Hepatocyte (in vitro differentiated cells): ENCODE data around the gene GPR3. TPM values are rescaled to one million over a fixed set of nuclear protein-coding genes. Genes with fewer than 3 reads are reported as not detected.

Source experiments
- DNase-seq: peaks from one replicate; pipeline ENCODE4 v3.0.0-alpha.2; 2016; ENCODE audit warnings: low spot score
- H2AFZ ChIP-seq: fragments of 200-600 bp; sonication (generic); 2 replicates; pipeline ENCODE4 v1.6.0; 2016; ENCODE audit warnings: antibody characterized with exemption, mild to moderate bottlenecking
- H3K27ac ChIP-seq: fragments of 200-600 bp; sonication (generic); 2 replicates; pipeline ENCODE4 v1.5.1; 2016; ENCODE audit warnings: mild to moderate bottlenecking
- H3K27me3 ChIP-seq: fragments of 200-600 bp; sonication (generic); 2 replicates; pipeline ENCODE4 v1.6.1; 2016
- H3K36me3 ChIP-seq: fragments of 200-600 bp; sonication (generic); replicated peaks from 2 replicates; pipeline ENCODE4 v1.5.1; 2016; ENCODE audit warnings: low read depth; ENCODE audit not compliant: insufficient read depth
- H3K4me1 ChIP-seq: fragments of 200-600 bp; sonication (generic); 2 replicates; pipeline ENCODE4 v1.5.1; 2016; ENCODE audit warnings: mild to moderate bottlenecking, moderate library complexity; ENCODE audit not compliant: insufficient read depth
- H3K4me2 ChIP-seq: fragments of 200-600 bp; sonication (generic); 2 replicates; pipeline ENCODE4 v1.6.0; 2016
- H3K4me3 ChIP-seq: fragments of 200-600 bp; sonication (generic); 2 replicates; pipeline ENCODE4 v1.5.1; 2016; ENCODE audit warnings: mild to moderate bottlenecking
- H3K79me2 ChIP-seq: fragments of 200-600 bp; sonication (generic); 2 replicates; pipeline ENCODE4 v1.6.0; 2017; ENCODE audit warnings: mild to moderate bottlenecking
- H3K9me2 ChIP-seq: fragments of 200-600 bp; sonication (generic); replicated peaks from 2 replicates; pipeline ENCODE4 v1.6.0; 2017; ENCODE audit warnings: mild to moderate bottlenecking; ENCODE audit not compliant: insufficient read depth
- H3K9me3 ChIP-seq: fragments of 200-600 bp; sonication (generic); 2 replicates; pipeline ENCODE4 v1.5.1; 2016; ENCODE audit warnings: low read depth, mild to moderate bottlenecking
- H4K20me1 ChIP-seq: fragments of 200-600 bp; sonication (generic); 2 replicates; pipeline ENCODE4 v1.6.0; 2016; ENCODE audit warnings: mild to moderate bottlenecking; ENCODE audit not compliant: insufficient read depth, poor library complexity, severe bottlenecking
- EZH2 ChIP-seq: fragments of 200-600 bp; sonication (generic); IDR thresholded peaks from 2 replicates; pipeline ENCODE4 v1.6.1; 2016; ENCODE audit warnings: antibody characterized with exemption, mild to moderate bottlenecking, borderline replicate concordance
- EZH2phosphoT487 ChIP-seq: fragments of 200-600 bp; sonication (generic); IDR thresholded peaks from one replicate; pipeline ENCODE4 v1.6.1; 2018; ENCODE audit warnings: antibody characterized with exemption, mild to moderate bottlenecking, low read depth, moderate library complexity; ENCODE audit not compliant: unreplicated experiment, severe bottlenecking
- WGBS: methylation state at CpG from one replicate; pipeline ENCODE4 v1.1.6; 2016; ENCODE audit warnings: low lambda C conversion rate; ENCODE audit errors: missing lambda C conversion rate; 5-methylcytosine and 5-hydroxymethylcytosine counted together
- polyA plus RNA-seq: library from polyadenylated mRNA; unstranded; fragments of >200 nt; fragmentation: Nextera tagmentation; extraction: Ambion mirVana; gene quantifications from 2 replicates; pipeline ENCODE4 v1.2.1, GENCODE V29; 2016
- total RNA-seq: library from RNA; depleted of rRNA; stranded (reverse); fragments of >200 nt; gene quantifications from 2 replicates; pipeline ENCODE4 v1.2.3, GENCODE V29; 2014
- TF ChIP-seq, protein P1 (sequence below): fragments of 200-600 bp; sonication (generic); IDR thresholded peaks from 2 replicates; pipeline ENCODE4 v1.5.1; 2016; ENCODE audit warnings: antibody characterized with exemption, mild to moderate bottlenecking; ENCODE audit not compliant: poor library complexity

Gene GPR3
- total and polyA plus RNA-seq, 2 experiments from 2014 or later = 0.47 to 2.2 TPM

DNA sequence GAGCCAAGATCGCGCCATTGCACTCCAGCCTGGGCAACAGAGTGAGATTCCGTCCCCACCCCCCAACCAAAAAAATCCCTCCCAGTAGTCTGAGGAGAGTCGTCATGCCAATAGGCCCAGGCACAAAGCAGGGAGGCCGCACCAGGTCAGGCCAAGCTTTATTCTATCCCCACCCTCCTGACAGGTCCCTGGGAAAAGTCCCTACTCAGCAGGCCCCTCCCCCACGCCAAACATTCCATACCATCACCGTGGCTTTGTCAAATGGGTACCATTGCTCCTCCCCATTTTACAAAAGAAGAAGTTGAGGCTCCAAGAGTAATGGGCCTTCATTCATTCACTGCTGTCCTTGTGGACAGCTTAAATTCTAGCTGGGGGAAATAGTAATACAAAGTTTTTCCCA lies 5.3 kb downstream of the GPR3 start:
- Histone ChIP-seq H3K27me3 (no peaks in the 10 kb centered on the region), H3K9me3 (no peaks in the 10 kb centered on the region), H3K4me3 (no peak overlapping the region), H3K9me2 (no peaks in the 10 kb centered on the region), H3K36me3 (no peaks in the 10 kb centered on the region), H3K4me1 (peaks cover 3% of the 10 kb centered on the region), H3K4me2 (no peak overlapping the region), H3K27ac (no peak overlapping the region), H3K79me2 (no peaks in the 10 kb centered on the region), H4K20me1 (no peaks in the 10 kb centered on the region), H2AFZ (no peak overlapping the region)
- no peak for DNase-seq
- TF ChIP-seq, protein P1, sequence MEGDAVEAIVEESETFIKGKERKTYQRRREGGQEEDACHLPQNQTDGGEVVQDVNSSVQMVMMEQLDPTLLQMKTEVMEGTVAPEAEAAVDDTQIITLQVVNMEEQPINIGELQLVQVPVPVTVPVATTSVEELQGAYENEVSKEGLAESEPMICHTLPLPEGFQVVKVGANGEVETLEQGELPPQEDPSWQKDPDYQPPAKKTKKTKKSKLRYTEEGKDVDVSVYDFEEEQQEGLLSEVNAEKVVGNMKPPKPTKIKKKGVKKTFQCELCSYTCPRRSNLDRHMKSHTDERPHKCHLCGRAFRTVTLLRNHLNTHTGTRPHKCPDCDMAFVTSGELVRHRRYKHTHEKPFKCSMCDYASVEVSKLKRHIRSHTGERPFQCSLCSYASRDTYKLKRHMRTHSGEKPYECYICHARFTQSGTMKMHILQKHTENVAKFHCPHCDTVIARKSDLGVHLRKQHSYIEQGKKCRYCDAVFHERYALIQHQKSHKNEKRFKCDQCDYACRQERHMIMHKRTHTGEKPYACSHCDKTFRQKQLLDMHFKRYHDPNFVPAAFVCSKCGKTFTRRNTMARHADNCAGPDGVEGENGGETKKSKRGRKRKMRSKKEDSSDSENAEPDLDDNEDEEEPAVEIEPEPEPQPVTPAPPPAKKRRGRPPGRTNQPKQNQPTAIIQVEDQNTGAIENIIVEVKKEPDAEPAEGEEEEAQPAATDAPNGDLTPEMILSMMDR = no peak
- no peak for TF ChIP-seq EZH2phosphoT487
- TF ChIP-seq EZH2 = no peak
- 74% methylated on average over 7 of the region's 7 CpGs for WGBS

DNA sequence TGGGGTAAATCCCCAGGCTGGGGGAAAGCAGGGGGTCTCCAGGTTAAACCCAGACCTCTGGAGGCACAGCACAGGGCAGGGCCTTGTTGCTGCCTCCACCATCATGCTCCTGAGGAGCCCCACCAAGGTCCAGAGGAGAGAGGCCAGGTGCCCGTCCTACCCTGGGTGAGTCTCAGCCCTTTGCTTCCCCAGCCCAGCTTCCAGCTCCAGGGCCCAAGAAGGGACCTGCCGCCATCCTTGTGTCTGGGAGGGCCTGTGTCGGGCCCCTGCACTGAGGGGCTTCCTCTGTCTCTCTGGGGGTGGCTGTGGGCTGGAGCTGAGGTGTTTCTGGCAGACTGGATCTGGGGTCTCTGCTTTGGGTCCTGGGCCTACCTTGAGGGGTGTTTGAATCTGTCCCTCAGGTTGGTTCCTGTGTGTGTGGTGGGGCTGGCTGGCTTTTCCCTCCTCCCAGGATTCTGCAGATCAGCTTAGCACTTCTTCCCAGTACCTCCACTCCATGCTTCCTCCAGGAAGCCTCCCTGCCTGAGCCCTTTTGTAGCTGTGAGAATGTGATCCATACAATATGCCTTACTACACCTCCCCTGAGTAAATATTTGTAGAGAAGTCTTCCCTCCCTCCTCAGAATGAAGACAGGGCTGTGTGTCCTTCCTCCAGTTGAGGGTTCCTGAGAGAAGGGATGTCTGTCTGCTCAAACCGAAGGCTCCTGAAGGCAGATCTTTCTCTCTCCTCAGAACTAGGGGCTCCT lies 6.2 kb downstream of the GPR3 start:
- Histone ChIP-seq H3K27ac (no peak overlapping the region), H3K36me3 (no peaks in the 10 kb centered on the region), H3K27me3 (no peaks in the 10 kb centered on the region), H3K4me1 (peaks cover 11% of the 10 kb centered on the region), H3K79me2 (no peaks in the 10 kb centered on the region), H3K4me3 (no peak overlapping the region), H3K9me3 (no peaks in the 10 kb centered on the region), H3K9me2 (no peaks in the 10 kb centered on the region), H3K4me2 (no peak overlapping the region), H2AFZ (no peak overlapping the region), H4K20me1 (no peaks in the 10 kb centered on the region)
- 73% methylated on average over 4 of the region's 4 CpGs for WGBS
- no peak for DNase-seq
- TF ChIP-seq EZH2phosphoT487 (no peak), EZH2 (no peak)
- TF ChIP-seq, protein P1 = no peak

DNA sequence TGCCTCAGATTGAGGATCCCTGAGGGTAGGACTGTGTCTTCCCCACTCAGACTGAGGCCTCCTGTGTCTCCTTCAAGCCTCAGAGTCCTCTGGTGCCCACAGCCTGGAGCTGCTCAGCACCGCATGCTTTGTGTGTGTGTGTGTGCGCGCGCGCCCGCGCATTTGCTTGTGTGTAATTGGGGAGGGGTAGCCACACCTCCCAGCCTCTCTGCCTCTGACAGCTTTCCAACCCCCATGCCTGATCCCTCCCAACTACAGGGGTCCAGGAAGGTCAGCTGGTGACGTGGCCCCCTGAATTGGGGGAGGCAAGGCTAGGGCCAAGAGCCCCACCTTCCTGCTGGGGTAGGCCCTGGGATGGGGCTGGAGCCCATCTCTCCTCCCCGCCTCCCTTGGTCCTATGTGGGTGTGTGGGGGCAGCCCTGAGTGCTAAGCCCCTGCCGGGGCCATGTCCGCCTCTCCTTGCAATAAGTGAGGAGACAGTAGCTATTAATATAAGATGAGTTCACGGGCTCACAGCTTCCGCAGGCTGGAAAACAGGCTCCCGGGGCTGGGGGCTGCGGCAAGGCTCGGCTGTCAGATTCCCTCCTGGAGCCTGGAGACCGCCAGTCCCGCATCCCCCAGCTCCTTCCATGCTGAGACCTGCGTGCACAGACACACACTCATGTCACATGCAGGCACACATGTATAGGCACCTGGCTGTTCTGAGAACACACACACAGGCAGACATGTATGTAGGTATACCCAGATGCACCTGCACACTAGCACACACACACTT lies 7.0 kb downstream of the GPR3 start:
- Histone ChIP-seq H3K27ac (no peak overlapping the region), H3K9me3 (no peaks in the 10 kb centered on the region), H4K20me1 (no peaks in the 10 kb centered on the region), H3K4me2 (no peak overlapping the region), H3K4me3 (no peak overlapping the region), H3K27me3 (no peaks in the 10 kb centered on the region), H3K4me1 (peaks cover 17% of the 10 kb centered on the region), H3K36me3 (no peaks in the 10 kb centered on the region), H2AFZ (no peak overlapping the region), H3K9me2 (no peaks in the 10 kb centered on the region), H3K79me2 (no peaks in the 10 kb centered on the region)
- TF ChIP-seq, protein P1 = no peak
- TF ChIP-seq EZH2phosphoT487 (no peak), EZH2 (no peak)
- 82% methylated on average over 19 of the region's 19 CpGs for WGBS
- DNase-seq = no peak
